HL-60 (cell line): ENCODE results near the gene HTT-AS.

ENCODE experiments used
- DNase-seq, 2 experiments: peaks; one replicate each; pipeline ENCODE4 v3.0.0-alpha.2; 2010 to 2020; ENCODE audit warnings: low read depth in 1 of 2, low spot score in 1 of 2
- H3K27ac ChIP-seq: fragments of 250-450 bp; sonication (Bioruptor Pico); replicated peaks from 2 replicates; pipeline ENCODE4 v1.5.1; 2020; ENCODE audit warnings: mild to moderate bottlenecking, moderate library complexity
- H3K27me3 ChIP-seq: fragments of 250-450 bp; sonication (Bioruptor Pico); 2 replicates; pipeline ENCODE4 v1.5.1; 2021; ENCODE audit warnings: mild to moderate bottlenecking, moderate library complexity; ENCODE audit not compliant: insufficient read depth, poor library complexity, severe bottlenecking
- H3K4me3 ChIP-seq: replicated peaks from 2 replicates; pipeline ENCODE4 v1.5.1; 2011; ENCODE audit warnings: mild to moderate bottlenecking, control low read depth, low read length; ENCODE audit not compliant: insufficient read depth
- CTCF ChIP-seq: IDR thresholded peaks from one replicate; pipeline ENCODE4 v1.5.1; 2011; ENCODE audit warnings: low read length, control low read depth, inconsistent platforms; ENCODE audit not compliant: insufficient read depth
- GABPA ChIP-seq: IDR thresholded peaks from 2 replicates; pipeline ENCODE4 v1.6.1; 2012; ENCODE audit warnings: low read depth
- POLR2AphosphoS5 ChIP-seq: IDR thresholded peaks from 2 replicates; pipeline ENCODE4 v1.6.1; 2012; ENCODE audit warnings: low read depth
- REST ChIP-seq: IDR thresholded peaks from 2 replicates; pipeline ENCODE4 v1.6.1; 2012; ENCODE audit warnings: low read depth; ENCODE audit not compliant: insufficient replicate concordance
- SPI1 ChIP-seq: IDR thresholded peaks from 2 replicates; pipeline ENCODE4 v1.6.1; 2012; ENCODE audit warnings: low read depth, mild to moderate bottlenecking, borderline replicate concordance

HTT-AS gene

GRCh38 chr4:3062471-3062870, 11.9 kb downstream of the HTT-AS start:
- H3K27ac ChIP-seq: no peak overlapping the region
- DNase-seq: no peak
- H3K27me3 ChIP-seq: no peaks in the 10 kb centered on the region
- no peak overlapping the region for H3K4me3 ChIP-seq
- TF ChIP-seq SPI1 (no peak), REST (peak; percentile 81)

GRCh38 chr4:3060946-3061345, 13.4 kb downstream of the HTT-AS start:
- DNase-seq: no peak
- Histone ChIP-seq H3K4me3 (no peak overlapping the region), H3K27me3 (no peaks in the 10 kb centered on the region), H3K27ac (no peak overlapping the region)
- TF ChIP-seq REST (no peak), CTCF (no peak), GABPA (no peak), SPI1 (no peak), POLR2AphosphoS5 (no peak)

- DNase-seq: no peak
- H3K27me3 ChIP-seq: no peaks in the 10 kb centered on the region
- no peak for TF ChIP-seq REST
- TF ChIP-seq CTCF: no peak
- no peak overlapping the region for H3K27ac ChIP-seq
- H3K4me3 ChIP-seq: no peak overlapping the region
Measured at GRCh38 chr4:3059943-3060342, 14.4 kb downstream of the HTT-AS start.

- DNase-seq: no peak
- H3K27ac ChIP-seq: no peak overlapping the region
- TF ChIP-seq GABPA: no peak
- TF ChIP-seq SPI1: no peak
- no peak for TF ChIP-seq POLR2AphosphoS5
- TF ChIP-seq REST: no peak
- no peak for TF ChIP-seq CTCF
- H3K4me3 ChIP-seq: no peak overlapping the region
- H3K27me3 ChIP-seq: no peaks in the 10 kb centered on the region
Measured at GRCh38 chr4:3054169-3054759, 20.1 kb downstream of the HTT-AS start.
